HG03039 (cell line): ENCODE results near the gene TMEM231.

ENCODE experiments used
- ATAC-seq: cut with Tn5 transposase; IDR thresholded peaks from one replicate; pipeline ENCODE4 v1.9.1; 2021; ENCODE audit warnings: mild to moderate bottlenecking, moderate library complexity; ENCODE audit not compliant: unreplicated experiment

TMEM231 gene

DNA sequence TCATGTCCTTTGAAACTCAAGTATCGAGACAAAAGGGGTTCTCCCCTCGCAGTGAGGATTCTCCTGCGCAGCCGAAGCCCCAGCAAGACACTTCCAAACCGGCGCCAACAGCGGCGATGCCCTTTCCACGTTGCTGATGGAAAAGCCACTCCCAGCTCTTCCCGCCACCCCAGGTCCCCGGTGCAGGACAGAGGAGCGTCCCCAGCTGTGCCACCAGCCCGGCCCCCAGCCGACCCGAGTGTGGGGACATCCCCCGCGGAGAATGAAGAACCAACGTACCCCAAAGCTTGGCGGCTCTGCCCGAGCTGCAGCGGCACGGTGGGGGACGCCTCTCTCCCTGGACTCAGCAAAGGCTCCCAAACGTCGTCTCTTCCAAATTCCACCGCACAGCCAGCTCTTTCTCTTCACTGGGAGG lies 61.4 kb downstream of the TMEM231 start:
- ATAC-seq = no peak

DNA sequence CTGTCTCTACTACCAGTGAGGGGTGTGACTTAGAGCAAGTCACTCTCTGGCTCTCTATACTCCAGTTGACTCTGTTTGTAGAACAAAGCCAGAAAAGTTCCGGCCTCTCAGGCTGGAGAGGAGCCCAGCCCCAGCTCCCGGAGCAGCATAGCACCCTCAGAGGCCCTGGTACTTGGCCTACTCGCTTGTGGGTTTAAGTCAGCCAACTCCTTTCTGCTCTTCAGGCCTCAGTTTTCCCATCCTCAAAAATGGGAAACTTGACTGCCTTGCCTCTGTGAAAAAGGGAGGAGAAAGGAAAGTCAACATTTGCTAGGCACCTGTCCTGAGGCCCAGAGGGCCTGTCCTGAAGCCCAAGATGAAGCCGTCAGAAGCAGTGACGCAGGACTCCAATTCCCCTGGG lies 61.9 kb downstream of the TMEM231 start:
- ATAC-seq = no peak

DNA sequence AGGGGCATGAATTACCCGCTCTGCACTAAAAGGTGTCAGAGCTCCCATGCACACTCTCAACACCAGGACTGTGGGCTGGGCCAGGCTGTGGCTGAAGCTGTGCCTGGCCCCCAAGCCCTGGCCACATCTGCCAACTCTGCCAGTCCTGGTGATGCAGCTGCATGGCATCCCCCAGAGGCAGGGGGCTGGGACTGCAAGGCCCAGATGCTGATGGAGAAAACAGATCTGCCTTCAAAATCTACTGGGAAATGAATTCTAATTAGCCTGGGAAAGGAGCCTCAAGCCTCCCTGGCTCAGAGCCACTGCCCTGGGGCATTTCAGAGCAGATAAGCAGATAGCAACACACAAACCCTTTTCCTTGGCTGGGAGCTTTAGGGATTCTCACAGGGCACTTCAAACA lies 64.2 kb downstream of the TMEM231 start:
- ATAC-seq = no peak

DNA sequence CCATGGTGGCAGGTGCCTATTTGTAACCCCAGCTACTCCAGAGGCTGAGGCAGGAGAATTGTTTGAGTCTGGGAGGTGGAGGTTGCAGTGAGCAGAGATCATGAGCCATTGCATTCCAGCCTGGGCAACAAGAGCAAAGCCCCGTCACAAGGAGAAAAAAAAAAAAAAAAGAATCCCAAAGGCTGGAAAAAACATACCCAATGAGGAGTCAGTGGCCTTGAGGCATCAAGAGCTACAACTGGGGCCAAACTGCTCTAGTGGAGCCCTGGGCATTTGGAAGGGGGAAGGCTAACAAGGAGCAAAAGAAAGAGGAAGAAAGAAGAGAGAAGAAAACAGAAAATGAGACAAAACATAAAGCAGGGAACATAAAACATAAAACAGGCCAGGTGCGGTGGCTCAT lies 67.7 kb downstream of the TMEM231 start:
- ATAC-seq = no peak
